ENCODE data around the gene PKN3.
"Not testable (repeated sequence)": the region's sequence is repeated elsewhere in the genome, so short reads cannot be mapped to it uniquely, and the experiment has no call there.

- TF ChIP-seq, protein P1, sequence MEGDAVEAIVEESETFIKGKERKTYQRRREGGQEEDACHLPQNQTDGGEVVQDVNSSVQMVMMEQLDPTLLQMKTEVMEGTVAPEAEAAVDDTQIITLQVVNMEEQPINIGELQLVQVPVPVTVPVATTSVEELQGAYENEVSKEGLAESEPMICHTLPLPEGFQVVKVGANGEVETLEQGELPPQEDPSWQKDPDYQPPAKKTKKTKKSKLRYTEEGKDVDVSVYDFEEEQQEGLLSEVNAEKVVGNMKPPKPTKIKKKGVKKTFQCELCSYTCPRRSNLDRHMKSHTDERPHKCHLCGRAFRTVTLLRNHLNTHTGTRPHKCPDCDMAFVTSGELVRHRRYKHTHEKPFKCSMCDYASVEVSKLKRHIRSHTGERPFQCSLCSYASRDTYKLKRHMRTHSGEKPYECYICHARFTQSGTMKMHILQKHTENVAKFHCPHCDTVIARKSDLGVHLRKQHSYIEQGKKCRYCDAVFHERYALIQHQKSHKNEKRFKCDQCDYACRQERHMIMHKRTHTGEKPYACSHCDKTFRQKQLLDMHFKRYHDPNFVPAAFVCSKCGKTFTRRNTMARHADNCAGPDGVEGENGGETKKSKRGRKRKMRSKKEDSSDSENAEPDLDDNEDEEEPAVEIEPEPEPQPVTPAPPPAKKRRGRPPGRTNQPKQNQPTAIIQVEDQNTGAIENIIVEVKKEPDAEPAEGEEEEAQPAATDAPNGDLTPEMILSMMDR (IDR thresholded peaks at IDR 0.05), result not testable (repeated sequence)
- TF ChIP-seq POLR2A, EP300 (IDR thresholded peaks at IDR 0.05): not testable (repeated sequence)
These were observed 35.8 kb upstream of the PKN3 start for GRCh38 chr9:128666481-128666941.

Data from upper lobe of left lung (tissue), 4 donors.